ENCODE results near the gene COX17. TPM values are rescaled to one million over a fixed set of nuclear protein-coding genes. Genes with fewer than 3 reads are reported as not detected.

COX17 gene
- total and polyA plus RNA-seq, 9 of the 15 experiments (the other 6 are each of a cell fraction or from before 2014, with no cell fraction given) = 29.1 to 167 (median 60.6) TPM

GRCh38 chr3:119676771-119677640, at the start of gene COX17 (continued):
- TF ChIP-seq PKNOX1 (IDR thresholded peaks at IDR 0.05) (peak; percentile 84), NCOA6 (IDR thresholded peaks at IDR 0.05) (no peak), MEF2D (tag; conservative IDR thresholded peaks at IDR 0.05; ENCODE audit: low read depth) (no peak), ZNF133 (CRISPR knock-in tag; IDR thresholded peaks at IDR 0.05) (no peak), THRAP3 (IDR thresholded peaks at IDR 0.05; ENCODE audit: borderline replicate concordance) (no peak), ESRRB (CRISPR knock-in tag; IDR thresholded peaks at IDR 0.05; ENCODE audit: borderline replicate concordance) (no peak), MAZ (CRISPR knock-in tag; conservative IDR thresholded peaks at IDR 0.05 in 1 of 2, IDR thresholded peaks at IDR 0.05 in 1 of 2) (peak; percentile 63 to 93), FOXA3 (CRISPR knock-in tag; conservative IDR thresholded peaks at IDR 0.05 in 1 of 2, IDR thresholded peaks at IDR 0.05 in 1 of 2) (peak in 1 of 2 experiments; percentile 70; a peak in 1 of 4 replicates), NFIC (IDR thresholded peaks at IDR 0.05) (no peak), HDAC2 (IDR thresholded peaks at IDR 0.05) (no peak), HEY1 (CRISPR knock-in tag; IDR thresholded peaks at IDR 0.05; ENCODE audit: borderline replicate concordance) (no peak), ZZZ3 (IDR thresholded peaks at IDR 0.05) (no peak), ZNF699 (CRISPR knock-in tag; IDR thresholded peaks at IDR 0.05; ENCODE audit: insufficient replicate concordance) (no peak), HIVEP1 (CRISPR knock-in tag; IDR thresholded peaks at IDR 0.05) (0 out of 2 replicates have a peak, but pooled peaks have one; percentile 52), HLTF (IDR thresholded peaks at IDR 0.05) (peak; percentile 96; the same call in 1 of the 2 replicates), ZNF398 (CRISPR knock-in tag; IDR thresholded peaks at IDR 0.05) (no peak), ZNF609 (CRISPR knock-in tag; IDR thresholded peaks at IDR 0.05; ENCODE audit: borderline replicate concordance) (no peak), SMAD4 (CRISPR knock-in tag; conservative IDR thresholded peaks at IDR 0.05) (peak; percentile 75), NRF1 (conservative IDR thresholded peaks at IDR 0.05 in 1 of 2, IDR thresholded peaks at IDR 0.05 in 1 of 2) (peak; percentile 98)
